Measurements from ENCODE around the gene DAAM2. TPM values are rescaled to one million over a fixed set of nuclear protein-coding genes. Genes with fewer than 3 reads are reported as not detected.

DAAM2 gene
- polyA plus RNA-seq, 4 donors, result 24.0 to 71.8 (median 25.4) TPM

DNA sequence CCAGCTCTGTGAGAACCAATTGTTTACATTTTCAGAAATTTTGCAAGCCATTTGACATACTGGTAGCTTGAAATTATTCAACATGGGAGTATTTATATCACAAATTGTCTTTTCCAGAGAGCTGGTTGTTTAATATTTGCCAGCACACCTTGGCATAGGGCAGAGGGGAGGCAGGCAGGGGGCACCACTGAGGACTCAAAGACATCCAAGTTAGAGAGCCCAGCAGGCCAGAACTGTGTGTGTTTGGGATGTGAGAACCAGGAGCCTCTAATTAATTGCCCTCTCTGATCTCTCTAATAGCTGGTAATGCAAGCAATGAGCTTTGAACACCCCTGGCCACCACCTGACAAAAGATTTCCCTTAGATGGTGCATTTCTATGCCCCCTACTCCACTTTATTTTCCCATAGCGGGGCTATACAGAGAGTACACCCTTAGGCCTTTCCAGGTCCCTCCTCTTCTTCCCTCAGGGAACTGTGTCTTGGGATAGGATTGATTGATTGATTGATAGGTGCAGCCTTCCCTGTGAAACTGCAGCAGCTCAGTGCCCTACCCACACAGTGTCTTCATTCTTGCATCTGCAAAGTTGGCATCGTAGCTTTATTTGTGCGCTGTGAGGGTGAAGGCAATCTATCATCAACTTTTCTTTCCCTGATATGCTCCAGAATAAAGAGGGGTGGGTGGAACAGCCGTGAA lies 112.9 kb downstream of the DAAM2 start:
- DNase-seq (ENCODE audit: low read depth in 4 of 4, low spot score in 3 of 4), result no peak

DNA sequence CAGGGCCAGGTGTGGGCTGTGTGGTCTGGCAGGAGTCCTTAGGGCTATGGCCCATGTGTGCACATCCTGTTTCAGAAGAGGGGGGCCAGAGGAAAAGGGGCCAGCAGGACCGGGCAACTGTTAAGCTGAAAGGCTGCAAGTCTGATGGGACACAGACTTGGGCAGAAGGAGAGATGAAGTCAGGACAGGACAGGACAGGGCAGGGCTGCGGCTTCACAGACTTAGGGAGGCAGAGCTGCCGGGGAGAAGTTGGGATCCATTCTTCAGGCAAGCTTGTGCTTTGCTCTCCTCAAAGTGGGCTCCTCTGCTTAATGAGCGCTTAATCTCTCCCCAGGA lies 113.4 kb downstream of the DAAM2 start:
- no peak for DNase-seq (ENCODE audit: low read depth in 4 of 4, low spot score in 3 of 4)

DNA sequence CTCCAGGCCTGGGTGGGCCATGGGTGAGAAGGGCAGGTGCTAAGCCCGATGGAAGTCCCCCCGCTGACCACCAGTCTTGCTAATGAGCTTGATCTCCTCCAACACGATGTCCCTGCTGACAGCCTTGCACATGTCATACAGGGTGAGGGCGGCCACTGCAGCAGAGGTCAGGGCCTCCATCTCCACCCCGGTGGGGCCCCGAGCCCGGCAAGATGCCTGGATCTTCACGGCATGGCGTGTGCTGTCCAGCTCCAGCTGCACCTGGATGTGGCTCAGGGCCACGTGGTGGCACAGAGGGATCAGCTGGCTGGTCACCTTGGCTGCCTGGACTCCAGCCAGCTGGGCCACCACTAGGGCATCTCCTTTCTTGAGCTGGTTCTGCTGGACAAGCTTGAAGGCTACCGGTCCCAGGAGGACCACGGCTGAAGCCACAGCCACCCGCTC lies 114.2 kb downstream of the DAAM2 start:
- DNase-seq (ENCODE audit: low read depth in 4 of 4, low spot score in 3 of 4), result no peak

DNA sequence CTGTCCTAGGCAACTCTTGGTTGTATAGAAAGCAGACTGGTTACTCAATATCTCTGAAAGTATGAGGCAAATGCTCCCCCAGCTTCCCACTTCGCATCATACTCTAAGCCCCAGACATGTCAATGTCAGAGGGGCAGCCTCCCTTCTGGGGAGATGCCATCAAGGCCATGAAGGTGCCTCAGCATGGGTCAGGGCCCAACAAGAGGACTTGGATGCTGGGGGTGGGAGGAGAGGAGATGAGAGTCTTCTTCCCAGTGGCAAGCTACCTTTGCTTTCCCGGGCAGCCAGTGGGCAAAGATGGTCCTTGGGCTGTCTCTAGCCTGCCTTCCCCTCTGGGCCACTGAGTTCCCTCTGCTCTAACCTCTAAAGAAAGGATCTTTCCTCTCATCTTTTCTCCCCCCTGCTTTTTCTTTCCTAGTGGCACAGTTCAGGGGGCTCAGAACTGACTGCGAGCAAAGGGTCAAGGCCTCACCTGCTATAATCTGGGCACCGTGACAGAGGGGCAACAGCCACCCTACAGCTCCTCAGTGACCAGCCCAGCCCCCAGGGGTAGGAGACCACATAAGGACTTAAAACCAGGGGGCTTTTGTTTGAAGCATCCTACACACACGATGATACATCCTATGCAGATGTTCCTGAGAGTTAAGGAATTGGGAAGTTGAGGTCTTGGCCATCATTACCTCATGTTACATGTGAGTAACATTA lies 115.8 kb downstream of the DAAM2 start:
- no peak for DNase-seq (ENCODE audit: low read depth in 4 of 4, low spot score in 3 of 4)

DNA sequence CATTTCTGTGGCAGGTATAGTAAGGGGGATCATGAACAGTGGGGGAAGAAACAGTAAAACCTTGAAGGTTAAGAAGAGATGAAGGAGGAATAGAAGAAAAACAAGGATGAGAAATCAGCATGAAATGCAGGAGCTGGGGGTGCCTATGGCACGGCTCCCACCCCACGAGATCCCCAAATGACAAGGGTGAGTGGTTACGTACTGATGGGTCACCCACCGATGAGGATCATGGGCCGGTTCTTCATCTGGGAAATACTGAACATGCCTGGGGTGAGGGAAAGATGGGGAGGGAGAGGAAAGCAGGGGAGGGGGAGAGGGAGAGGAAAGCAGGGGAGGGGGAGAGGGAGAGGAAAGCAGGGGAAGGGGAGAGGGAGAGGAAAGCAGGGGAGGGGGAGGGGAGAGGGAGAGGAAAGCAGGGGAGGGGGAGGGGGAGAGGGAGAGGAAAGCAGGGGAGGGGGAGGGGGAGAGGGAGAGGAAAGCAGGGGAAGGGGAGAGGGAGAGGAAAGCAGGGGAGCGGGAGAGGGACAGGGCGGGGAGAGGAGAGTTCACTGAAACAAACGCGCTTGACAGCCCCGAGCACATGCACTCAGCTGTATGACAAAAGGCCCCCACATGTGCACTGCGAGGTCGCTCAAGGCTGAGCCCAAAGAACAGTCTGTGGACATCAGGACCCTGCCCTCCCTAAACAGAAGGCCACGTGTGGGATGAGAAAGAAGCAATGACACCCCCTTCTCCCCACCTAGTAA lies 116.8 kb downstream of the DAAM2 start:
- DNase-seq (ENCODE audit: low read depth in 4 of 4, low spot score in 3 of 4), result no peak

DNA sequence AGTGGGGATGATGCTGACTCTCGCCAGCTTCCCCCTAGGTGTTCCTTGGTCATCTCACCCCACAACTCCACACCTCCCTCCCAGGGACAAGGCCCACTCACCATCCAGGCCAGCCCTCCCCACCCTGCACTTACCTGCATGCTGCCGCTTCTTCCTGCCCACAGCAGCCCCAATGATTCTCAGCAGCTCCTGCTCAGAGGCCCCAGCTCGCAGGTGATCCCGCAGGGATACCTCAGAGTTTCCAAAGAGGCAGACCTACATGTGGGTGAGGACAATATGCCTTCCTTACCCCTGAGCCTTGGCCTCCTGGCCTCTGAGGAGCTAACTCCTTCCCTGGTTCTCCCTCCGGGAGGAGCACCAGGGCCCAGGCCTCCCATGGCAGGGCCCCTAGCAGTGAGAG lies 117.5 kb downstream of the DAAM2 start:
- no peak for DNase-seq (ENCODE audit: low read depth in 4 of 4, low spot score in 3 of 4)

DNA sequence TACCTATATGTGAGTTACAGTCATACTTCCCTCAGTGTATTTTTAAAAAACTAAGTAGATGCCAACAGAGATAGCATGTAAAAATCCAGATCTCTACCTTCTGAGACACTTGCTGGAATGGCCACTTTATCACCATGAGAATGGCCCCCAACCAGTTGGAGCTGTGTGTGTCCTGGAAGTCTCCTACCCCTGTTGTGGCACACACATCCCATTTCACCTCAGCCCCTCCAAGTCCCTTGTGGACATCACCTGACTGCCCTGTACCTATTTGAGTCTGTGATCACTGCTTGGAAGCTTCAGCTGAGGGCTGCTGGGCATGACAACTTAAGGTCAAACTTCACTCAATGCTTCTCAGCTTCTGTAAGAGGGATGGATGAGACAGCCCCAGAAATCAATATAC lies 118.0 kb downstream of the DAAM2 start:
- DNase-seq (ENCODE audit: low read depth in 4 of 4, low spot score in 3 of 4), result no peak

DNA sequence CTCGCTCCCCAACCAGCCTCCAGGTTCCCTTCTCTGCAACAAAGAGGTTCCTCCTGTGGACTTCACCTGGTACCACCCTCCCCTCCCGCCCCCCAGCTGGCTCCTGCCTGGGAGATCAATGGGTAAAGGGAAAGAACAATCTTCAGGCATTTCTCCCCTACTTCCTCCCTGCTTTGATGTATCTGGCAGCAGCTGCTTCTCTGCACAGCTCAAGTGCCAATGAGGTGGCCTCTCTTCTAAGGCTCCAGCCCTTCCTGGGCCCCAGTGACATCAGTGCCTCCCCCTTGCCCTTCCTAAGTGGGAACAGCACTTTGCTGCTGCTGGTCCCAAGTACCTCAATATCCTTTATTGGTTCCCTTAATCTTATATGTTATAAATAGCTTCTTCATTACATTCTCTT lies 118.6 kb downstream of the DAAM2 start:
- DNase-seq (ENCODE audit: low read depth in 4 of 4, low spot score in 3 of 4), result no peak

DNA sequence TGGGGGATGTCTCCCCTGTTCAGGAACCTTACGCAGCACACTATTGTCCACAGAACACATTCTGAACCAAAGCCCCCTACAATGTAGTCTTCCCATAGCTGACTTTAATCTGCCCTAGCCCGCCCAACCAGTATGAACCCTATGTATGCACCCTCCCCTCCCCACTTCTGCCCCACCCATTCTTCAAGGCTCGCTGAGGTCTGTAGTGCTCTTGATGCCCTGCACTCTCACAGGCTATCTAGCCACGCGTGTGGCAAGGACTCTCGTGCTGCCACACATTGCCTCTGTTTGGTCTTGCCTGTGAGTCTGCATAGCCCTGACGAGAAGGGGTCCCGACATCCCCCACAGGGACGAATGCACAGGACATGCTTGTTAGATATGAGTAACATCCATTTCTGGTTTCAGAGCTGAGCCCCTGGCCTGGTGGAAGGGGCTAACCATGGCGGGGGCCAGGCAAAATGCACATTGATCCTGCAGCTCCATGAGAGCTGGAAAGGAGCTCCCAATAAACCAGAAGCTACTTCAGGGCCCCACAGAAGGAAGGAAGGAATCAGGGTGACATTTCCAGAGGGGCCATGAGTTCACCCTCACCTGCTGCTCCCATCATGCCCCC lies 119.4 kb downstream of the DAAM2 start:
- no peak for DNase-seq (ENCODE audit: low read depth in 4 of 4, low spot score in 3 of 4)

DNA sequence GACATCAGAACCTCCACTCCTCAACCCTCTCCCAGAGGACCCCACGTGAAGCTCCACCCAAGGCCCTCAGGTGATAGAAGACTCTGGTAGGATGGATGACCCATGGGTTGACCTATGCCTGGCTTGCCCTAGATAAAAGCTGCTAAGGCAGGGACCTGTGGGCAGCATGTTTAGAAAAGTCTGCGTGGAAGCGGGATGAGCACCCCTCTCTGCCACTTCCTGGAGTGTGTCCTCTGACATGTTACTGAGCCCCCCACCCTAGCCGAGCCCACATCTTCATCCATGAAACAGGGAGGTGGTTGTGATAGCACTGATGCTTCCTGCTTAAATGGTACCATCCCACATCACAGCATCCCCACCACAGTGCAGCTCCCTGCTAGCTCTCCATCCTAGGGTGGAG lies 120.3 kb downstream of the DAAM2 start:
- no peak for DNase-seq (ENCODE audit: low read depth in 4 of 4, low spot score in 3 of 4)

DNA sequence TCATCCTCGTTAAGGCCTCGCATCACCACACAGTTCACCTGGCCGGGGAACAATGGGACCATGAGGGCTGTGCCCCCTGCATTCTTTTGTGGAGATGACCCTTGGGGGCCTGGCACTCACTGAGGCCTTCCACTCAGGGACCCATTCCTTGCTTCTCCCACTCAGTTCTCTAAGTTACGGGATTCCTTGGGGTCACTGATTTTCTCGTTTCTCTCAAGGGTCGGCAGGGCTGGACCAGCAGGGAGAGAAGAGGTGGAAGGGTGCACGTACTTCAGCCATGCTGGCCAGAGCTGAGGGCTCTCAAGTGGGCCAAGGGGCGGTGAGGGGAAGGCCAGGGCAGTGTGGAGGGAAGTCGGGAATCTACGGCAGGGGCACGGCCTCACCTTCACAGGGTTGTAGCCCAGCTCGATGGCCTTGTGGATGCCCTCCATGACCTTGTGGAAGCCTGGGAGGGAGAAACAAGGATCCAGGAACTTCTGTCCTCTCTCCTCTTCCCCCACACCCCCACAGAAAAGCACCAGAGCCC lies 121.3 kb downstream of the DAAM2 start:
- DNase-seq (ENCODE audit: low read depth in 4 of 4, low spot score in 3 of 4), result no peak

DNA sequence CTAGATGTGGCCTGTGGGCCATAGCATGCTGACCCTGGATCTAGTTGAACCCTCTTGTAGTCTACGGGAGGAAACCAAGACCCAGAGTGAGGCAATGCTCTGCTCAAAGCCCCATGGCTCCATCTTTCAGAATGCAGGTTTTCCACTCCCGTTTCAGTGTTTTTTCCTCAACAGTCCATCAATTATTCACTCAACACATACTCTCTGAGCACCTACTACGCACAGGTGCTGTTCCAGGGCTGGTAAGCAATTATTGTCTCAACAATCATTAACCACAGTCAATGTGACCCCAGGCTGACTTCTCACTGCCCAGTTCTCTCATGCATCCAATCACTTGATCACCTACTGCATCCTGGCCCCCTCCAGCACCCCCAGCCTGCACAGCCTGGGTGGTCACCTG lies 122.1 kb downstream of the DAAM2 start:
- no peak for DNase-seq (ENCODE audit: low read depth in 4 of 4, low spot score in 3 of 4)

DNA sequence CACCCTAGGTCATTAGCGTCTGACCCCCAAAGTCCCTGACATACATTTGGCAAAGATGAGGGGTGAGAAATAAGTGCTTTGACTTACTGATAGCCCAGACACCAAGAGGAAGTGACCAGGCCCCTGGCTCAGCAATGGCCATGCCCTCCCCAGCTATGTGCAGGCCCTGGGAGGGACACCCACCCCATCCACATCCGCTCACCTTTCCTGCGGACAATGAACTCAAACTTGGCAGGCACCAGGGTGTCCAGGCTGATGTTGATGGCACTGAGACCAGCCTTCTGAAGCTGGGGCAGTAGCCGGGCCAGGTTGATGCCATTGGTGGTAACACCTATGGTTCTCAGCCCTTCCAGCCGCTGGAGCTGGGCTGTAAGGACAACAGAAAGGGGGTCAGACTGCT lies 123.7 kb downstream of the DAAM2 start:
- DNase-seq (ENCODE audit: low read depth in 4 of 4, low spot score in 3 of 4), result no peak

DNA sequence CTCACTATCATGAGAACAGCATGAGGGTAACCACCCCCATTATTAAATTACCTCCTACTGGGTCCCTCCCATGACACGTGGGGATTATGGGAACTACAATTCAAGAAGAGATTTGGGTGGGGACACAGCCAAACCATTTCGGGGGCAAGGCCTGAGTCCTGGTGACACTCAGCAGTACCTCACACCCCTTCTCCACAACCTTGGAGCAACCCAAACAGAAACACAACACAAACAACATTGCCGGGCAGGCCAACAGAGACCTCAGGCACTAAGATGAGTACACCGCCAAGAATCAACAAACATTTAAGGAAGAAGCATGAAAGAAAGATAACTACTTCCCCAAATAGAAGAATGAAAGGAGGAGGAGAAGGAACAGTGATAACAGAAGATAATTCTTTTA lies 125.2 kb downstream of the DAAM2 start:
- DNase-seq (ENCODE audit: low read depth in 4 of 4, low spot score in 3 of 4), result no peak

DNA sequence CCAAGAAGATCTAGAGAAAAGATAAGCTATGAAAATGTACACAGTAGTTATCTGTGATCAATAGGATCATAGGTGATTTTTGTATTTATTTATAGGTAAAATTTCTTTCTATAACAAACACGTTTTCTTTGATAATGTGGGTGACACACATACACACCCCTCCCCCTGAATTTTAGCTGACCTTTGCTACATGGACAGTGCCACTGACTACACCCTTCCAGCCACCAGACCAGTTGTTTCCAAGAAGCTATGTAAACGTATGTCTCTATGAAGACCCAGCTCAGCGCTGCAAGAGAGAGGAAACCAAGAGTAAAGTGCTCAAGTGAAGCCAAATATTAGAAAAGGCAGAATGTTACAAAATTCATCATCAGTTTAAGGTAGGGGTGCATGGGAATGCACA lies 125.8 kb downstream of the DAAM2 start:
- no peak for DNase-seq (ENCODE audit: low read depth in 4 of 4, low spot score in 3 of 4)

DNA sequence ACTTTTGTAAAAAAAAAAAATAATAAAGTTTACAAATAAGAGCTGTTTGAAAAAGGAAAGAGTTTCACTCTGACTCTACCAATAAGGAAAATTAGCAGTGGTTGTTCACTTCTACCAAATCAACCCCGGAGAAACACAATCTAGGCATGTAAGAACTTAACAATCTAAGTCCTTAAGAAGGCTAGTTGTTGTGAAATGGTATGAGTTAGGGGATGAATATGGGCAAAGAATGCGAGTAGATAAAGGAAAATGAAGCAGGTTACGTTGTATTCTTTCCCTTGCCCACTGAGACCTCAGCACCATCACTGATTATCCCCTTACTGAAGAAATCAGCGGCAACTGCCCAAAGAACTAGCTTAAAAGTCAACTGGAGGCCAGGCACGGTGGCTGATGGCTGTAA lies 126.7 kb downstream of the DAAM2 start:
- DNase-seq (ENCODE audit: low read depth in 4 of 4, low spot score in 3 of 4), result no peak

DNA sequence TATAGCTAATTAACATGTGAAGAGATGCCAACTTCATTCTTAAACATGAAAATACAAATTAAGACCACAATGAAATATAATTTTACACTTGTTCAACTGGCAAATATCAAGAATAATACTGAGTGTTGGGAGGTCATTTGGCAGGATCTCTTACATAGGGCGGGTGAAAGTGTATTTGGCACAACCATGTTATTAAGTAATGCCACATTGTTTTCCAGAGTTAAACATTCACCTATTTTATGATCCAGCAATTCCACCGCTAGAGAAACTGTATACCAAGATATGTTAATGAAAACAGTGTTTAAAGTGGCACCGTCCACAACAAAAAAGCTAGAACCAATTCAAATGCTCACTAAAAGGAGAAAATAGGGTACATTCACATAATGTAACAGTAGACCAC lies 128.0 kb downstream of the DAAM2 start:
- no peak for DNase-seq (ENCODE audit: low read depth in 4 of 4, low spot score in 3 of 4)

DNA sequence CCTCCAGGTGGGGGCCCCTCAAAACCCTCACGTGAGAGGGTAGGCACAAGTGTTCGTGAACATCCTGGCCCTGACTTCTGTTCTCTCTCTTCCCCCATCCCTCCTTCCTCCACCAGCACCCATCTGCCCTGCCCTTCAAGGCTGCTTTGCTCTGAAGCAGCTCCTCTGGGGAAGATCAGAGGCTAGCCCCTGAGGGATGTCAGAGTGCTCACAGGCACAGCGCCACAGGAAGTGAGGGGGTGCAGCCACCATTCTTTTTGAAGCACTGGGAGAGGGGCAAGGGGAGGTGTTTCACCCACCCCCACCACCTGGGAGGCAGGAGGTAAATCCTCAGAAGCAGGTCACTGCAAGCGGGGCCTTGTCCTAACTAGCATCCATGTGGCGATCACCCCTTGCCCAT lies 130.6 kb downstream of the DAAM2 start:
- DNase-seq (ENCODE audit: low read depth in 4 of 4, low spot score in 3 of 4), result no peak

DNA sequence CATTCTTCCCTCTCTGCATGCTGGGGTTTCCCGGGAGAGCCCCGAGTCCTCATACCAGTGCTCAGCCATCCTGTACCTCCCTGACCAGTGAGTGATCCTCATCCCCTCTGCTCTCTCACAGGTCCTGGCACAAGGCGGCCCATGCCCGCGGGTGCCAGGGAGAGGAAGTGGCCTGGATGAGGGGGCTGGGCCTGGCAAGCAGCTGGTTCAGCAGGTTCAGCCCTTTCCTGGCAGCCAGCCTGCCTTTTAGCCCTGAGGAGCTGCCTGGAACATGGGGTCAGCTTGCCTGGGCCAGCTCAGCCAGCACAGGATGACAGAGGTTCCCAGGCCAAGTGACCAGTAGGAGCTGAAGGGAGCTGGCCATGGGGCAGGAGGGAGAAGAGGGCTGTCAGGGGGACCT lies 131.2 kb downstream of the DAAM2 start:
- no peak for DNase-seq (ENCODE audit: low read depth in 4 of 4, low spot score in 3 of 4)

DNA sequence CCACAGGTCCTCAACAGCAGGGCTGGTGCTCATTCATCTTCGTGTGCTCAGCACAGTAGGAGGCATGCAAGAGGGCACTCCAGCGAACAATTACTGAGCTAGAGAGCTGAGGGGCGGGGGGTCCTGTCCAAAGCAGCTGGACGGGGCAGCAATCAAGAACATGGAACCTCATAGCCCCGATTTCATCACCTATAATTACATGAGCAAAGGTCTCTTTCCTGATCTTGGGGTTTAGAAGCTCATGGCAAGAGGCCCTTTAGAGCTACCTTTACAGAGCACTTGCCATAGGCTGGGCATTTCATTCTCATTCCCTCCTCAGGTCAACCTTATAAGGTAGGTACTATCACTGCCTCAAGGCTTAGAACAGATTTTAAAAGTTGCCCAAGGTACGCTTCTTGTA lies 131.7 kb downstream of the DAAM2 start:
- DNase-seq (ENCODE audit: low read depth in 4 of 4, low spot score in 3 of 4), result no peak

DNA sequence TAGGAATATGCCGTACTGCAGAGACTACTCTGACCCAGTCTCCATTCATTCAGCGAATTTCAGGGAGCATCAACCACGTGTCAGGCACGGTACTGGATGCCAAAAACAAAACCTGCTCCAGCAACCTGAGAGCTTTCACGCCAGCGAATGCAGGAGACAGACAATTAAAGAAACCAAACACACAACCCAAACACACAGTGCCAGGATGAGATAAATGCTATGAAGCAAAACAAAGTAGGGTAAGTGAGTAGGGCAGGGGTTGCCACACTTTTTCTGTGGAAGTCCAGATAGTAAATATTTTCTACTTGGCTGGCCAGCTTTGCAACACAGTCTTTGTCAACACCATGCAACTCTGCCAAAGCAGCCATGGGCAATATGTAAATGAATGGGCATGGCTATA lies 132.1 kb downstream of the DAAM2 start:
- DNase-seq (ENCODE audit: low read depth in 4 of 4, low spot score in 3 of 4), result no peak

Measured in left renal pelvis (tissue), 4 donors.